ENCODE measurements around the gene ABCA13.

The ABCA13 gene

GRCh38 chr7:48420206-48420605 lies 248.9 kb downstream of the ABCA13 start:
- H3K27me3 ChIP-seq: no peaks in the 10 kb centered on the region
- H3K4me3 ChIP-seq (ENCODE audit: low read depth, low read length): no peak overlapping the region
- no peaks in the 10 kb centered on the region for H3K4me1 ChIP-seq
- no peak for TF ChIP-seq CTCF (IDR thresholded peaks at IDR 0.05; ENCODE audit: low read depth, low read length)
- H3K36me3 ChIP-seq: no peaks in the 10 kb centered on the region
- no peaks in the 10 kb centered on the region for H3K9me3 ChIP-seq
- DNase-seq: no peak

- Histone ChIP-seq H3K27me3 (no peaks in the 10 kb centered on the region), H3K4me1 (no peaks in the 10 kb centered on the region), H3K9me3 (no peaks in the 10 kb centered on the region), H3K36me3 (no peaks in the 10 kb centered on the region), H3K4me3 (ENCODE audit: low read depth, low read length) (no peak overlapping the region)
- DNase-seq: no peak
- TF ChIP-seq CTCF (IDR thresholded peaks at IDR 0.05; ENCODE audit: low read depth, low read length): no peak
These were observed 250.1 kb downstream of the ABCA13 start for GRCh38 chr7:48421357-48421756.

GRCh38 chr7:48424731-48425130 lies 253.5 kb downstream of the ABCA13 start:
- Histone ChIP-seq H3K4me3 (ENCODE audit: low read depth, low read length) (no peak overlapping the region), H3K27me3 (no peaks in the 10 kb centered on the region), H3K9me3 (no peaks in the 10 kb centered on the region), H3K36me3 (no peaks in the 10 kb centered on the region), H3K4me1 (no peaks in the 10 kb centered on the region)
- TF ChIP-seq CTCF (IDR thresholded peaks at IDR 0.05; ENCODE audit: low read depth, low read length): no peak
- DNase-seq: no peak

- Histone ChIP-seq H3K9me3 (no peaks in the 10 kb centered on the region), H3K36me3 (no peaks in the 10 kb centered on the region), H3K4me1 (no peaks in the 10 kb centered on the region), H3K27me3 (no peaks in the 10 kb centered on the region), H3K4me3 (ENCODE audit: low read depth, low read length) (no peak overlapping the region)
- TF ChIP-seq CTCF (IDR thresholded peaks at IDR 0.05; ENCODE audit: low read depth, low read length): no peak
- DNase-seq: no peak
These were observed 255.2 kb downstream of the ABCA13 start for GRCh38 chr7:48426331-48426965.

GRCh38 chr7:48426966-48427555 lies 255.8 kb downstream of the ABCA13 start:
- DNase-seq: no peak
- no peaks in the 10 kb centered on the region for H3K9me3 ChIP-seq

More at GRCh38 chr7:48426966-48427555, 255.8 kb downstream of the ABCA13 start:
- Histone ChIP-seq H3K4me3 (ENCODE audit: low read depth, low read length) (no peak overlapping the region), H3K27me3 (no peaks in the 10 kb centered on the region), H3K4me1 (no peaks in the 10 kb centered on the region), H3K36me3 (no peaks in the 10 kb centered on the region)
- TF ChIP-seq CTCF (IDR thresholded peaks at IDR 0.05; ENCODE audit: low read depth, low read length): no peak

Measured in BE2C (cell line).